GM20431 (cell line): ENCODE data around the gene CASD1.

ENCODE experiments used
- in situ Hi-C: fragments of 300-500 bp; cut with MseI, MboI; formaldehyde crosslinking; loops from one replicate; pipeline ENCODE4 v1.15.0; 2020; ENCODE audit warnings: low sequenced_read_pairs; ENCODE audit not compliant: unreplicated experiment

The CASD1 gene

GRCh38 chr7:94578614-94579013 is 69.0 kb downstream of the CASD1 start:
- in situ Hi-C loops = no loop called here

GRCh38 chr7:94579470-94579869 is 69.9 kb downstream of the CASD1 start:
- in situ Hi-C loops = no loop called here

GRCh38 chr7:94580601-94581000 is 71.0 kb downstream of the CASD1 start:
- in situ Hi-C loops = no loop called here

- in situ Hi-C loops = no loop called here
These were observed 74.5 kb downstream of the CASD1 start for GRCh38 chr7:94584113-94584512.

GRCh38 chr7:94588075-94588474 is 78.5 kb downstream of the CASD1 start:
- in situ Hi-C loops = no loop called here

- in situ Hi-C loops = no loop called here
These were observed 81.0 kb downstream of the CASD1 start for GRCh38 chr7:94590526-94591162.

- in situ Hi-C loops = no loop called here
These were observed 81.6 kb downstream of the CASD1 start for GRCh38 chr7:94591176-94591575.

- in situ Hi-C loops = no loop called here
These were observed 85.3 kb downstream of the CASD1 start for GRCh38 chr7:94594882-94595281.

- in situ Hi-C loops = no loop called here
These were observed 86.1 kb downstream of the CASD1 start for GRCh38 chr7:94595717-94596116.

- in situ Hi-C loops = no loop called here
These were observed 90.7 kb downstream of the CASD1 start for GRCh38 chr7:94600267-94600666.

- in situ Hi-C loops = no loop called here
These were observed 92.6 kb downstream of the CASD1 start for GRCh38 chr7:94602181-94602580.

GRCh38 chr7:94605031-94605430 is 95.4 kb downstream of the CASD1 start:
- in situ Hi-C loops = no loop called here
